T1000 (cell line): Measurements from ENCODE around the gene ABCA7.

ENCODE experiments used
- DNase-seq: peaks from one replicate; lab custom pipeline; 2025; ENCODE audit warnings: mixed read lengths; lab: John Stamatoyannopoulos, UW

ABCA7 gene

GRCh38 chr19:1088416-1089010 lies 48.6 kb downstream of the ABCA7 start:
- no peak for DNase-seq

DNA sequence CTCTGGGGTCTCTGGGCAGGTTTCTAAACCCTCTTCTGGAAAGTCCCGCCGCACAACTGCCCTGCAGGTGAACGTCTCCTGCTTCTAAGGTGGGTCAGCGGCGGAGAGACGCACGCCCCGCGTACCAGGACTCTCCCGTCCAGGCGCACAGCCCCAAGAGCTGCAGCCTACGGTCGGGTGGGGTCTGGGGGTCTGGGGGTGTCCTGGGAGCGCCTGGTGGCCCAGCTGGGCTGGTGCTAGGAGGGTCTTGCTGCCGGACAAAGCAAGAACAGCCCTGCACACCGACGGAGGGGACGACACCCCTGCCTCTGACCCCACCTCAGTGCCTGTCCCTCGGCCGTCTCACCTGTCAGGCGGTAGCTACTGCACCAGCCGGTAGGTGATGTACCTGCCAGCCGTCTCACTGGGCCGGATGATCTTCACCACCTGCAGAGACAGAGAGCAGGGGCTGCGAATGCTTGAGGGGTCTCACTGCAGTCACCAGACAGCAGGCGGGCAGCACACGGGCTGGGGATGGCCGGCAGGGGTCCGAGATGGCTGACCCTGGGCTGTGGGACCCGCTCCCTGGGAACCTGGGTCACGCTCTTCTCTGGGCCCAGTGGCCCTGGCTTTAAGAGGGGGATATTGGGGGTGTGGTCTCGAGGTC lies 49.3 kb downstream of the ABCA7 start:
- DNase-seq: no peak

DNA sequence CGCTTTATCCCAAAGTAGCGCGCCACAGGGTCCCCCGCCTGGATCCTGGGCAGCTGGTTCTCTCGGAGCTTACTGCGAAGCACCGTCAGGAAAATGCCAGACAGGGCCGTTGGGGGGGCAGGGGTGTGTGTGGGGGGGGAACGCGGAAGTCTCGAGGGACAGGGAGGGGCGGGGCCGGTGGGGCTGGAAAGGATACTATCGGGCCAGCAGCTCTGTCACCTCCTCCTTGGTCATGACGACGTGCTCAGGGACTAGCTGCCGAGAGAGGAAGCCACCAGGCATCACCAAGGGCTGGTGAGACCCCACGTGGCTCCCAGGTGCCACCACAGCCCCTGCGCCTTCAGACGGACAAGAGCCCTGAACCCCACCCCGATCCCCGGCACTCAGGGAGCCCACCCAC lies 50.0 kb downstream of the ABCA7 start:
- DNase-seq: no peak

GRCh38 chr19:1090731-1091543 lies 51.0 kb downstream of the ABCA7 start:
- DNase-seq: no peak

DNA sequence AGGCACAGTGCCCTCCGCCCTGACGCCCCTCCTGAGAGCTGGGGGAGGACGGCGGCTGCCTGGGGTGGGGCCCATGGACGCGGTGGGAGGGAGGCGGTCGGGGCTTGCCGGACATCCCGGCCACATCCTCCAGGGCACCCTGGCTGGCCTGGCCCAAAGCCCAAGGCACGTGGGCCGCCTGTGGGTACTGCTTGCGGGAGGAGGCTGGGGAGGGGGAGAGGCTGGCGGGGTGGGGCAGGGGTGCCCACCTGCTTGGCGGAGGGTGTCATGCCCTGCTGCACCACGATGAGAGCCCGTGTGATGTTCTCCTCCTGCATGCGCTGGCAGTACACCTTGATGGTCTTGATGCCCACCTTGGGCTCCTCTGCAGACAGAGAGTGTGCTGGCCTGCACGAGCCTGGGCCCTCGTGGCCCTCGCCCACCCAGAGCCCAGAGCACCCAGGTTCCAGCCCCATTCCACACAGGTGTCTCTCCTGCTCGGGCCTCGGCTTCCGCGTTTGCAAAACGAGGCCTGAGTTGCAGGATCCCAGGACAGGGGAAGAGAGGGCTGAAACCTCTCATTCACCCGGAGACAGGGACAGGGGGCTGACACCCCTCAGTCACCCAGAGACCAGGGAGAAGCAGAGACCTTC lies 51.8 kb downstream of the ABCA7 start:
- DNase-seq: no peak

- DNase-seq: no peak
These were observed 53.4 kb downstream of the ABCA7 start for GRCh38 chr19:1093330-1093729.

DNA sequence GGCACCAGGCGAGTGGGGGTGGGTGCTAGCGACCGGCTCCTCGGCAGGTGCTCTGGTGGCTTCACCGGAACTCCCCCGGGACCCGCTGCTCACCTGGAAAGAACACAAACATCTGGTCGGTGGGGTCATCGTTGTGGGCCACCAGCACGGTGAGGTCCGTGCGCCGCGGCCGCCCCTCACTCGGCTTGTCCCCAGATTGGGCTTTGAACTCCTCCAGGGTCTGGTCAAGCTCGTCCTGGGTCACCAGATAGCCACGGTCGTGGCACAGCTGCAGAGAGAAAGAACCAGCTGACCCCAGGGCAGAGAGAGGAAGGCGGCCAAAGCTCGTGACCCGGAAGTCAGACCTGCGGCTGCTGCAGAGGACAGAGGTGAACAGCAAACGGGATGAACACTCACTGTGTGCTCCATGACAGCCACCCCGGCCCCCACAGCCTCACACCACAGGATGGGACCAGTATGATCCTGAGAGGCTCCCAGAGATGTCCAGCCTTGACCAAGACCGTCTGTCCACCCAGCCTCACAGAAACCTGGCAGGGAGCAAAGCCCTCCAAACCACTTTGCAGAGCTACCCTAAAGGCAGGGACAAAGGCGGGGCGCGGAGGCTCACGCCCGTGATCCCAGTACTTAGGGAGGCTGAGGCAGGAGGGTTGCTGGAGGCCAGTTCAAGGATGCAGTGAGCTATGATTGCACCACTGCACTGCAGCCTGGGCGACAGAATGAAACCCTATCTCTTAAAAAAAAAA lies 54.1 kb downstream of the ABCA7 start:
- DNase-seq: no peak

GRCh38 chr19:1094655-1094977 lies 54.7 kb downstream of the ABCA7 start:
- no peak for DNase-seq

DNA sequence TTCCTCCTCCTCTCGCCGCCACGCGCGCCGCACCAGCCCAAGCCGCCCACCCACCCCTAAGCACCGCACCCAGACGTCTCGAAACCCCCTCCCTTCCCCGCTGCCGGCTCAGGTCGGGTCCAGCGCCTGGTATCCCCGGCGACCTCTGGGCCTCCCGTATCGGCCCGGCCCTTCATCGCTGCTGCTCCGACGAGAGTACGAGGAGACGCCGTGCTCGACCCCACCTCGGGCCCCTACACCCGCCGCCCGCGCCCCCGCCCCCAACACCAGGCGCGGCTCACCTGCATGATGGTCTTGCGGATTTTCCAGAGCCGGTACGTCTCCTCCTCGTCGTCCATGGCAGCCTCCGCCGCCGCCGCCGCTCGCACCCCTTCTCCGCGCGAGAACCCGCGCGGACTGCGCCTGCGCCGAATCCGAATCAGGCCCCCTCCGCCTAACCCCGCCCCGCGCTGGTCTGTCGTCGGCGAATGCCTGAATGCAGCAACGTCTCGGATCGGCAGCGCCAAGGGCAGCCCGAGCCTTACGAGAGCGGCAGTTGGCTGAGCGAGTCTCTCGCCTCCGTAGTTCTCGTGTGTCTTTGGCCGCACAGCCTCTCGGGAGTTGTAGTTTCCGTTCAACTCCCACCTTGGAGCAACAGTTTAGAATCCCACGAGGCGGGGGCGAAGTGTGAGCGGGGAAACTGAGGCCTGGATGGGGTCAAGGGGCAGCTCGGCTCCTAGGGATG lies 55.2 kb downstream of the ABCA7 start, which contains the start of gene POLR2E:
Gene POLR2E (minus strand): TSS at position 398 of the 724 bp plus-strand sequence. CDS start 60 bp downstream, at position 338.
- DNase-seq: peak; percentile 98

DNA sequence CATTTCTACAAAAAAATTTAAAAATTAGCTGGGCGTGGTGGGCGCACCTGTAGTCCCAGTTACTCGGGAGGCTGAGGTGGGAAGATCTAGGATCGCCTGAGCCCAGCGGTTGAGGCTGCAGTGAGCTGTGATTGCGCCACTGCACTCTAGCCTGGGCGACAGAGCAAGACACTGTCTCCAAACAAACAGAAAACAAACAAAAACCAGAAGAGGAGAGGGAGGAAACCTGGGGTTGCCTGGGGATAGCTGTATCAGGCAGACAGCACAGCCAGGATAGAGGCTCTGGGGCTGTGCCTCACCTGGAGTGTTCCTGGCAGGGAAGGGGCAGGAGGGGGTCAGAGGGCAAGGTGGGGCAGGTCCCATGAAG lies 57.9 kb downstream of the ABCA7 start:
- DNase-seq: no peak

GRCh38 chr19:1098177-1099051 lies 58.5 kb downstream of the ABCA7 start:
- DNase-seq: no peak

DNA sequence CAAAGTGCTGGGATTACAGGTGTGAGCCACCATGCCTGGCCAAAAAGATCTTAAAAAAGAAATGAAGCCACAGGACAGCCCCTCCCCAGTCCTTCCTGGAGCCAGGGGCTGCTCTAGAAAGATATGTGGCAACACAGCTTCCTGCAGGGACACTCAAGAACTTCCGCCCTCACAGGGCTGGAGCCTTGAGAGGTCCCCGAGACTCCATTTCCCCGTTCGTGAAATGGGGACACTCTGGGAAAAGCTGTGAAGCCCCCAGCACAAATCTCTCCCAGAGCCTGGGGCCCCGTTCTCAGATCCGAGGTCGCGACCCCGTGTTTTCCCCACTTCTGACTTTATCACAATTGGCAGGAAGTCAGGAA lies 61.4 kb downstream of the ABCA7 start:
- no peak for DNase-seq

GRCh38 chr19:1102407-1103131 lies 62.7 kb downstream of the ABCA7 start:
- DNase-seq: peak; percentile 93

DNA sequence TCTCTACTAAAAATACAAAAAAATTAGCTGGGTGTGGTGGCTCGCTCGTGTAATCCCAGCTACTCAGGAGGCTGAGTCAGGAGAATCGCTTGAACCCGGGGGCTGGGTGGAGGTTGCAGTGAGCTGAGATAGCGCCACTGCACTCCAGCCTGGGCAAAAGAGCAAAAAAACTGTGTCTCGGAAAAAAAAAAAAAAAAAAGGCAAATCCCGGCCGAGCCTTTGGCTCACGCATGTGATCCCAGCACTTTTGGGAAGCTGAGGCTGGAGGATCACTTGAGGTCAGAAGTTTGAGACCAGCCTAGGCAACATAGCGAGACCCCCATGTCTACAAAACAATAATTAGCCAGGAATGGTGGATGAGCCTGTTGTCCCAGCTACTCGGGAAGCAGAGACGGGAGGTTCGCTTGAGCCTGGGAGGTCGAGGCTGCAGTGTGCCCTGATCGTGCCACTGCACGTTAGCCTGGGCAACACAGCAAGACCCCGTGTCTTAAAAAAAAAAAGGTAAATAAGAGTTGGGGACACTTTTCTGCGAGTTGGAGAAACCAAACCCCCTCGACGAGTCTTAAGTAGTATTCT lies 63.3 kb downstream of the ABCA7 start:
- DNase-seq: no peak

- peak; percentile 99 for DNase-seq
These were observed 63.9 kb downstream of the ABCA7 start, which contains the start of gene GPX4 for GRCh38 chr19:1103708-1104310. Gene GPX4, plus strand, starts transcription at chr19:1103994. Its CDS starts 50 bp downstream, at chr19:1104044.

- peak; percentile 76 for DNase-seq
These were observed 64.6 kb downstream of the ABCA7 start for GRCh38 chr19:1104311-1105007.

DNA sequence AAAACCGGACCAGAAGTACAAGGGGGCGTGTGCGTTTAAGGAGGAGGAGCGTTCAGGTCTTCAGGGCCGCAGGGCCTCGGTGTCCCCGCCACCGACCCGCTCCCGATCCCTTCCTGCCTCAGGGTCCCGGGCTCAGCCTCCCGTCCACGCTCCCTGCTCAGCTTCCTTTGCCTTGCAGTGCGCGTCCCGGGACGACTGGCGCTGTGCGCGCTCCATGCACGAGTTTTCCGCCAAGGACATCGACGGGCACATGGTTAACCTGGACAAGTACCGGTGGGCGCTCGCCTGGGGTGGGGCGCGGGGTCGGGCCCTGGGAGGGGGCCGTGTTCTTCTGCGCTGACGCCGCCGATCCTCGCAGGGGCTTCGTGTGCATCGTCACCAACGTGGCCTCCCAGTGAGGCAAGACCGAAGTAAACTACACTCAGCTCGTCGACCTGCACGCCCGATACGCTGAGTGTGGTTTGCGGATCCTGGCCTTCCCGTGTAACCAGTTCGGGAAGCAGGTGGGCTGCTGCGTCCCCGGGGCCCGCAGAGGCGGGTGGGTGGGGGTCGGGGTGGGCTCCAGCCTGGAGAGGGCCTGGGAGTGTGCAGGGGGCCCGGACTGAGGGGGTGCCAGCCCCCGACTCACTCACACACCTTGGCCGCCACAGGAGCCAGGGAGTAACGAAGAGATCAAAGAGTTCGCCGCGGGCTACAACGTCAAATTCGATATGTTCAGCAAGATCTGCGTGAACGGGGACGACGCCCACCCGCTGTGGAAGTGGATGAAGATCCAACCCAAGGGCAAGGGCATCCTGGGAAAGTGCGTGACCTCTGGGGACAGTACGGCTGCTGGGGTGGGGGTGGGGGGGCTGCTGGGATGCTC lies 65.3 kb downstream of the ABCA7 start:
- DNase-seq: peak; percentile 54
